Fibroblast of mammary gland (primary cell): ENCODE results near the gene DNAH1.

Source experiments
- DNase-seq: peaks from one replicate; pipeline ENCODE4 v3.0.0-alpha.2; 2010; ENCODE audit warnings: low read depth
- H3K4me3 ChIP-seq: 2 replicates; pipeline ENCODE4 v1.5.1; 2011; ENCODE audit warnings: low read depth, mild to moderate bottlenecking, low read length, moderate library complexity; ENCODE audit not compliant: control insufficient read depth
- CTCF ChIP-seq: conservative IDR thresholded peaks from 2 replicates; pipeline ENCODE4 v1.5.1; 2011; ENCODE audit warnings: low read depth, low read length, inconsistent platforms; ENCODE audit not compliant: control insufficient read depth, insufficient read depth

The DNAH1 gene

GRCh38 chr3:52353291-52353855, 37.3 kb downstream of the DNAH1 start:
- no peak overlapping the region for H3K4me3 ChIP-seq
- DNase-seq: no peak
- TF ChIP-seq CTCF: no peak

- DNase-seq: no peak
- TF ChIP-seq CTCF: no peak
- no peak overlapping the region for H3K4me3 ChIP-seq
Measured at GRCh38 chr3:52354676-52355075, 38.6 kb downstream of the DNAH1 start.

- no peak for DNase-seq
- no peak for TF ChIP-seq CTCF
- no peak overlapping the region for H3K4me3 ChIP-seq
Measured at GRCh38 chr3:52355526-52355925, 39.4 kb downstream of the DNAH1 start.

- H3K4me3 ChIP-seq: no peak overlapping the region
- DNase-seq: no peak
- TF ChIP-seq CTCF: no peak
Measured at GRCh38 chr3:52356126-52356525, 40.0 kb downstream of the DNAH1 start.

- no peak for TF ChIP-seq CTCF
- DNase-seq: no peak
- no peak overlapping the region for H3K4me3 ChIP-seq
Measured at GRCh38 chr3:52357151-52358080, 41.3 kb downstream of the DNAH1 start.

GRCh38 chr3:52358362-52358940, 42.3 kb downstream of the DNAH1 start:
- no peak overlapping the region for H3K4me3 ChIP-seq
- no peak for TF ChIP-seq CTCF
- no peak for DNase-seq
